EL (cell line): ENCODE results near the gene PRUNE1.
A peak's percentile ranks its signal among the peaks of the same experiment; 100 is the strongest.

Source experiments
- DNase-seq: peaks from one replicate; pipeline ENCODE4 v3.0.0-alpha.2; 2016

Gene PRUNE1

DNA sequence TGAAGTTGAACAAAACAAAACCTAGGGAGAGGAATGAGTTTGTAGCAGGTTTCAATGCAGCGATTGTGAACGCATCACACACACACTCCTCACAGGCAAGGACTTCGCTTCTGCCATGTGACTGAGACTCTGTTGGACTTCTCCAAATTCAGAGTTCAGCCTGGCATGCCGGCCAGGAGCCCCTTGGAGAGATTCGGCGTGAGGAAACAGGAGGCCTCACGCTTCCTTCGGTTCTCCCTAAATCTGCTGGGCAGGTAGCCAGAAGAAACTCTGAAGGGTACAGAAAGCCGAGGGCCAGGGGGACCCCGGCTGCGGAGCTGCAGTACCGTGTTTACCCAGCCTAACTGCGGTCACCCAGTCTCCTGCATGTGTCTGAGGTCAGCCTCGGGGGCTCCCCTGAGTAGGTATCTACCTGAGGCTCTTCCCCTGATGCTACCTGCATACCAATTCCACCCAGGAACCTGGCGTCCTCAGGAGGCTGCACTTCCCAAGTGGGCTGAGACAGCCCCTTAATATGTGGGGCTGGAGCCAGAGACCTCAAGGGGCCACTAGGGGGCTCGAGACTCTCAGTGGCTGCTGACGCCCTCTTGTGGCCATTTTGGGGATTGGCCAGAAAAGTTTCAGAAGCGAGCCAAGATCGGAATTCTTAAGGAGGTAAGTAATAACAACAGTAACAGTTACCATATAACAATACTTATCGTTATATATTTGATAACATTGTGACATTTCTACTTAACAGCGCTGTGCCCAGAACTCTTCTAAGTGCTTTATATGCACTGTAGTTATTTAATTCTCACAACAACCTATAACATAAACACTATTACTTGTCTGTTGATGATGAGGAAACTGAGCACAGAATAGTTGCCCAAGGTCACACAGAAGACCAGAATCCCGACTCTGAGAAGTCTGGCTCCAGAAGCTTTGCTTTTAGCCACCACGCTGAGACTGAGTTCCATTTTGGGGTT lies 28.9 kb upstream of the PRUNE1 start:
- peak; percentile 89 for DNase-seq

DNA sequence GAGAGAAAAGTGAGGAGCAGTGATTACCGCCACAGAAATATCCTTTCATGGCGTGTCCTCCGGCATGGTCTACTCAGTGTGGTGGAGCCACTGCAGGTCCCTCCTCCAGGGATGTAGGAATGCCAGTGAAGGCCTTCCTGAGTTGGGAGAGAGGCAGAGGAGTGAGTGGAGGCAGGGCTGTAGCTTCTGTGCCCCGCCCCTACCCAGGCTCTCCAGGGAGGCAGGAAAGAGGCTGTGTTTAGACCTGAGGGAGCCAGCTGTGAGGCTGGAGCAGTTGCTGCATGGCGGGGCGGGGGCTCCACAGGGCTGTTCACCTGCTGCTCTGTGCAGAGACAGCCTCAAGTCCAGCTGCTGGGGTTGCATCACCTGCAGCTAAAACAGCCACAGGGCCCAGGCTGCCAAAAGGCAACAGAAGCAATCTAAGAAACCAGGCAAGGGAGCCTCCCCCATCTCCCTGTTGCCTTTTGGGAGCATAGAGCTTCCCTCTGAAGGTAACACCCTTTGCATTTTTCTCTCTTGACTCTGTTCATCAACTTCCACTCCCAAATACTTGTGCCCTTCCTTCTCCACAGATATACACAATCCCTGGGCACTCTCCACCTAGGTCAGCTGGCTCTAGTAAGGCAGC lies 27.0 kb upstream of the PRUNE1 start:
- peak; percentile 36 for DNase-seq

DNA sequence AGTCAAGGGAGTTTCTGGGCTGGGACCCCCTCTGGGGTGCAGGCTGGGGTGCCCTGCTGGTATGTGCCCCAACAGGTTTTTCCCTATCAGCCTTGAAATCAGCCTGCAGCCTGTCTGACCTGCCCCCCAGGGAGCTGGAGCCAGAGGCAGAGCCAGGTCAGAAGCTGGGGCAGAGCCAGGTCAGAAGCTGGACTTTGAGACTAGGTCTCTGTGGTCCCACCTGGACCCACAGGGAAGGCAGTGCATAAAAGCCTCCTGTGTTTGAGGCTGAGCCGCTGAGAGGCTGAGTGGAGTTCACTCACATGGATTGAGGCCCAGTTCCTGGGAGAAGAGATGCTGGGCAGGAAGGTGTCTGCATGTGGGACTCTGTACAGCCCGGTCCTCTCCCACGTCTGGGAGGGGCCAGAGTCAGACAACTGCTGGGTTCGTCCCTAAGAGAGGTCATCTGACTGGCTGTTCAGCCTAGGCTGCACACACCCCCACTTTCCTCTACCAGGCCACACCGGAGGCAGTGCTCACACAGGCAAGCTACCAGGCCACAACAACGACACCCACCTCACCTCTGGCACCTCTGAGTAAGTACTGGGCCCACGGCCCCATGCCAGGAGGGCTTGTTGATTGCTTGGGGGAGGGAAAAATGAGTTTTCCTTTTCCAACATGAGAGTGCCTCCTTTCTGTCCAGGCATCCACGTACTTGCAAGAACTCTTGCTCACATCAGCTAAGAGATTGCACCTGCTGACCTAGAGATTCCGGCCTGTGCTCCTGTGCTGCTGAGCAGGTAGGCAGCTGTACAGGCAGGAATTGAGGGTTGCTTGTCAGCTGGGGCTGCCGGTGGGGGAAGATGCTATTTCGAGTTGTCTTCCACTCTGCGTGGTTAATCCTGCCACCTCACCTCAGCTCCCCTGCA lies 26.2 kb upstream of the PRUNE1 start, which contains the start of gene ANXA9:
ANXA9 (plus strand) TSS at position 488 of the 908 bp plus-strand sequence. CDS start 814 bp downstream, outside the sequence.
- no peak for DNase-seq

DNA sequence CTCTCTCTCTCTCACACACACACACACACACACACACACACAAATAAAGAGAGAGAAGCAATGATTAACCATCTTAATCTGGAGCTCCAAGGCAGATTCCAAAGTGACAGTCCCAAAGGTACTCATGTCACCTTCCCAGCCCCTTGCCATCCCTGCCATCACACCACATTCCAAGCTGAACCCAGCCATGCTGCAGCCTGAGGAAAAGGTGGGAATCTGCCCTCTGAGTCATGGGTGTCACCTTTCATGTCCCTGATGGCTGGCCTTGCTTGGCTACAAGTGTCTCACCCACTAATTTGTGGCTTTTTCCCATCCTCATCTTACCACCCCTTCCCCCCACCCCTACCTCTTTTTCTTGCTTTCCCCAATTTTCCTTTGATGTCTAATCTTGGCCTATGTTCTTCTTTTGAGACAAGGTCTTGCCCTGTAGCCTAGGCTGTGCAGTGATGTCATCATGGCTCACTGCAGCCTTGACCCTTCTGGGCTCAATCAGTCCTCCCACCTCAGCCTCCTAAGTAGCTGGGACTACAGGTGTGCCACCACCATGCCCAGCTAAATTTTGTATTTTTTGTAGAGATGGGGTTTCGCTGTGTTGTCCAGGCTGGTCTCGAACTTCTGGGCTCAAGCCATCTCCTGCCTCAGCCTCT lies 22.9 kb upstream of the PRUNE1 start:
- no peak for DNase-seq

DNA sequence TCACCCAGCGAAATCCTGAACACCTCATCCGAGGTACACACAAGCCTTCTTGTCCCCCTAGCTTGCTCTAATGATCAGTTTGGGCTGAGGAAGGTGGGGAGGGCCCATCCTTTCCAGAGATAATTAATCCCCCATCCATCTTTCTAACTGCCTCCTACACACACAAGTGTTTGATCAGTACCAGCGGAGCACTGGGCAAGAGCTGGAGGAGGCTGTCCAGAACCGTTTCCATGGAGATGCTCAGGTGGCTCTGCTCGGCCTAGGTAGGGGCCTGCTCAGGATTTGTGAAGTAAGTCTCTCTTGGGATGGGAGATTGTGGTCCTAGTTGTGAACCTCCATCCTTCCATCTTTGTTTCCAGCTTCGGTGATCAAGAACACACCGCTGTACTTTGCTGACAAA lies 20.3 kb upstream of the PRUNE1 start:
- no peak for DNase-seq

DNA sequence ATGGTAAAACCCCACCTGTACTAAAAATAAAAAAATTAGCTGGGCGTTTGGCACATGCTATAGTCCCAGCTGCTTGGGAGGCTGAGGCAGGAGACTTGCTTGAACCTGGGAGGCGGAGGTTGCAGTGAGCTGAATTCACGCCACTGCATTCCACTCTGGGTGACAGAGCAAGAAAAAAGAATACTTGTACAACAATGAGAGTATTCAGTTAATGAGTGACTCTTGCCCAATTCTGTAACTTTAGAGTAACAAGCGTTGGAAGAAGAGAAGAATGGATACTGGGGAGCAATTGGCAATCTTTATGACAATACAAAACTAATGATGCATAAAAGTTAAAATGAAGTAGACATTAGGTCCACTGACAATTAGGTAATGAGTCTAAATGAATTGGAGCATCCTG lies 15.6 kb upstream of the PRUNE1 start:
- DNase-seq: no peak

DNA sequence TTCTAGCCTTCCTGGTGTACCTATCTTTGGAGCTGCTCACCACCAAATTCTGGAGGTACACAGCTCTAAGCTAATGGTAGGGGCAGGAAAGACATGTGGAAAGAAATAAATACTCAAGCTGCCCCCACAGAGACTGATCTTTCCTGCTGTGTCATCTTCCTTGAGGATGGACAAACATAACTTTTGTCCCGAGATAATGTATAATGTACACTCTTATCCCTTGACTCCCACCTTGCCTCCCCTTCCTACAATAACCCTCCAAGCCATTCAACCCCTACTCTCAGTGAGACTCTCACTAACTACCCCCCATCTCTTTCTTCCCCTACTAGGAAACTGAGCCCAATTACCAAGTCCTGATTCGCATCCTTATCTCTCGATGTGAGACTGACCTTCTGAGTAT lies 14.0 kb upstream of the PRUNE1 start:
- DNase-seq: no peak

DNA sequence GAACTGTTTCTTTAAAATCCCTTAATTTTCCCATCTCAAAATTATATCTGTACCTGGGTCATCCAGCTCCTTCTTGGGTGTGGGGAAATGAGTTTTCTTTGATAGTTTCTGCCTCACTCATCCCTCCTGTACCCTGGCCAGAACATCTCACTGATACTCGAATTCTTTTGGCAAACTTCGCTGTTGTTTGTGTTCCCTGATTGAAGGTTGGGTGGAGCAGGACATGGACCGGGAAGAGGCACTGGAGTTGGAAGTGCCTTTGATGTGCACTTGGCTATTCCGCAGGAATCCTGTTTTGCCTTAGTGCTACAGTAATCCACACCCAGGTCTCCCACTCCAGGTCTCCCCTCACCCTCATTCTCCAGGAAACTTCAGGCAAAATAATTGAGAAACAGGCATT lies 12.8 kb upstream of the PRUNE1 start:
- DNase-seq: no peak

DNA sequence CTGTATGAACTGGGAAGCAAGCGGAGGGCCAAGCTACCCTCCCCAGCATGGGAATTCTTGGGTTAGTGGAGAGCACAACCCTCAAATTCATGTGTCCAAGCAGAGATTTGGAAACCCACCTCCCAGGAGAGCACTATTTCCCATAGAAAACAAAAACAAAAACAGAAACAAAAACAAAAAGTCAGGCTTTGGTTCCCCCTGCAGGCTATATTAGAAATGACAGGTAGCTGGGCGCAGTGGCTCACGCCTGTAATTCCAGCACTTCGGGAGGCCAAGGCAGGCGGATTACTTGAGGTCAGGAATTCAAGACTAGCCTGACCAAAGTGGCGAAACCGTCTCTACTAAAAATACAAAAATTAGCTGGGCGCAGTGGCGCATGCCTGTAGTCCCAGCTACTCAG lies 12.4 kb upstream of the PRUNE1 start:
- peak; percentile 41 for DNase-seq

DNA sequence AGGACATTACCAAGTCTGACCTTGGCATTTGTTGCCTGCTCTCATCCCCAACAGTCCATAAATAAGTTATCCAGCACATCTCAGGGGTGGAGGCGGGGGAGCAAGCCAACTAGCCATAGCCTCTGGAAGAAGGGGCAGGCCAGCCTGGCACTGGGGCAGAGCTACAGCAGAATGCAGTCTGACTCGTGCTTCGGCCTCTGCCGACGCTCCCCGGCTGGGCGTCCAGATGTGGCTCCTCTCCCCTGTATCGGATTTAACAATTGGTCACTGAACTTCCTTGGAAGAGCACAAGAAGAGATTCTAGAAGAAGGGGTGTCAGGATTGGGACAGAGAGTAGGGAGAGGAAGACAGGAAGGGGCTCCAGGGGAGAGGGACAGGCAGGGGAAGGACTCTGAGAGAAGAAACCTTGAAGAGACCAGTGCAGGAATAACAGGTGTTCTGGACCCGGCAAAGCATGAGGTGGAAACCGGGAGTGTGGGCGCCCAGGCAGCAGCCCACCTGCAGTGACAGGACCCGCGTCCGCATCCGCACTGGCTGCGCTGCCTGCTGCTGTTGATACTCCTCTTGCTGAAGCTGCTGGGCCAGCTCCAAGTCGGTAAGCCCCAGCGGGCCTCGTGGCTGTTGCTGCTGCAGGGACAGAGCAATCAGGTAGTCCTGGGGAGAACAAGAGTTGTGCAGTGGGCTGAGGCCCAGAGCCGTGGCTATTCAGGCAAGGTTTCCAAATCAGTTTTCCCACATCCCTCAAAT lies 10.9 kb upstream of the PRUNE1 start:
- no peak for DNase-seq

DNA sequence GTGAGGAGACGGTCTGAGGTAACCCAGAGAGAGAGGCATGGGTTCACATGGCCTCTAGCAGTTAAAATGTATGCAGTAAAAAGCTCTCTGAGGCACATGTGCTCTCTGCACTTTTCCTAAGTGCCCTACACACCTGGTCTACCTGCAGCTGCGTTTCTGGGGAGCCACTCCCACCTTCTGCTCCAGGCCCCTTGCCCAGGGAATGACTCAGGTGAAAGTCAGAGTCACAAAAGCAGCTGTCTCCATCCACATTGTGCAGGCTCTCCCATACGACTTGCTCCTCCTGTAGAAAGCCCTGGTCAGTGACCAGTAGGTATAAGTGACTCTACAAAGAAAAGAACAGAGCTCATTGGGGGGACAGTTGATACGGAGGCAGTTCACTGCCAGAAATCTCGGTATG lies 10.3 kb upstream of the PRUNE1 start:
- DNase-seq: no peak

DNA sequence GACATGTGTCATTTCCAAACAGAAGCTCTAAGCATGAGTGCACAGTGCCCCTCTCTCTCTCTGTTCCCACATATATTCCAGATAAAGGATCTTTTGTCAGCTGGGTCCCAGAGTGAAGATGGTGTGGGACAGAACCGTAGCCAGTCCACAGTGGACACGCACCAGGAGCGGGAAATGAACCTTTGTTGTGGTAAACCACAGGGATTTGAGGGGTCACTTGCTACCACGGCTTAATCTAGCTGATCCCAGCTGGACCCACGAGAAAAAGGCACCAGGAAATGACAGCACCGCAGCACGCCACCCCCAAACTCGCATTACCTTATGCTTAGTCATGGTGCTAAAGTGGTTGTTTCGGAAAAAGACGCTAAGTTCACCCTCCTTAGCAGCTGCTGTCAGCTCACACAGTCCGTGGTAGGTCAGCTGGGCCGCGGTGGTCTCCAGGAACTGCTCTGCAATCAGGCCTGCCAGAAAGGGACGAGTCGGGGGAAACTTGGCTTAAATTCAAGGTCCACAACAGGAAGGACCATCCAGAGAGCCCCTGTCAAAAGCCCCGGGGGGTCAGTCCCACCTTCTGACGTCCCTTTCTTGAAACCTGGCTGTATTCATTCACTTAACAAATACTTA lies 9.1 kb upstream of the PRUNE1 start:
- DNase-seq: peak; percentile 86

DNA sequence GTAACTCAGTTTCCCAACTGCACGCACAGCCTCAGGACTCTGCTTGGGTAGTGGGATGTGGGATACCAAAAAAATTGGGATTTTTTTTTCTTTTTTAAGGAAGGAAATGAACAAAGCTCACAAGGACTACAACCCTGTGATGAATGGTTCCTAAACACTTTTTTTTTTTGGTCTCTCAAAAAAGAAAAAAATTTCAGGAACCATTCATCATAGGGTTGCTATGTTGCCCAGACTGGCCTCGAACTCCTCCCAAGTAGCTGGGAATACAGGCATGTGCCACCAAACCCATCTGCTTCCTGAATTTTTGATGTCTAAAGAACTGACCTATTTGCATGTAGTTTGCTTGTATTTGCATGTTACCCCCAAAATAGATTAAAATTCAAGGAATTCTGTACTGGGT lies 8.3 kb upstream of the PRUNE1 start:
- no peak for DNase-seq

DNA sequence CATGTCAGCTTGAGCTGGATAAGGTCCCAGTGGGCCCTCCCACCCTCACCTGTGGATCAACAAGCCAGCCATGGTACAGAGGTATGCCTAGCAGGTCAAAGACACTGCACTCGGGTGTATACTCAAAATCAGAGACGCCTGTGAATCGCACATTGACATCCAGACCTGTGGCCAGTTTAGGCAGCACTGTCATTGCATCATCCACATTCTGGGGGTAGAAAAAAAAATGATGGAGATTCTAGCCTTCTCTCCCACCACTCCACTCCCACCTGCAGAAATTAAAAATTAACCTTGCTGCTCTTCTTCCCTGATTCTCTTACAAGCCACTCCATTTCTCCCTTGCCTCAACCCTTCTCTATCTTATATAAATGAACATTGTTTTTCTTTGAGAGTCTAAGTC lies 7.8 kb upstream of the PRUNE1 start:
- DNase-seq: no peak

DNA sequence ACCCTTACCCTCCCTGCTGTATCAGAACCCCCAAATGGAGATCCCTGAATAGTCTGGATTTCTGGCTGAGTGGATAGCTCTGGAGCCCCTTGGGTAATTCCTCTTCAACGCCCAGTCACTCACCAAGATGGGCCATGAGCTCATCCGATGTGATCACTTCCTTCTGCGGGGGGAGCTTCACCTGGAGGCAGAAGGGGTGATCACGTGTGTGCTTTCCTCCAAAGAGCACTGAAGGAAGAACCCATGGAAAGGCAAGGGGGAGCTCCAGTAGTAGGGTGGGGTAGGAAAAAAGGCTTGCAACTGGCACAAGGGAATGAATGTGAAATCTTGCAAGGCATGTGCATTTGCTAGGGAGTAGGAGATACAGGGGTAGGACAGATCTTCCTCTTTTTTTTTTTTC lies 6.6 kb upstream of the PRUNE1 start:
- no peak for DNase-seq

DNA sequence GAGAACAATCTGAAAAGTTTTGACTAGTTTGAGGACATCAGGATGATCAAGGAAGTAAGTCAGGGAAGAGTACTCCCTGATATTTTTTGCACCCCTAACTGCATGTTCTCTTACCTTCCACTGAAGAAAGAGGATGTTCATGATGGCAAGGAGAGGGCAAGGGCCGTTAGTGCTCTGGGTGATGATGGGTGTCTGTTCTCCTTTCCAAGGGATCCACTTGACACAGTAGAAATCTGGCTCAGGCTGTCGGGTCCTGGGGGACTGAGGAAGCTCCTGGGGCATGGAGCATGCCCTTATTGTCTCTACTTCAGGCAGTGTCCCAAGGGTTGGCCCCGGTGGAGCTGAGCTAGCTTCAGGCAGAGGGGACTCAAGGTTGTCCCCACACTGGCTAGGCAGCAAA lies 6.2 kb upstream of the PRUNE1 start:
- DNase-seq: no peak

DNA sequence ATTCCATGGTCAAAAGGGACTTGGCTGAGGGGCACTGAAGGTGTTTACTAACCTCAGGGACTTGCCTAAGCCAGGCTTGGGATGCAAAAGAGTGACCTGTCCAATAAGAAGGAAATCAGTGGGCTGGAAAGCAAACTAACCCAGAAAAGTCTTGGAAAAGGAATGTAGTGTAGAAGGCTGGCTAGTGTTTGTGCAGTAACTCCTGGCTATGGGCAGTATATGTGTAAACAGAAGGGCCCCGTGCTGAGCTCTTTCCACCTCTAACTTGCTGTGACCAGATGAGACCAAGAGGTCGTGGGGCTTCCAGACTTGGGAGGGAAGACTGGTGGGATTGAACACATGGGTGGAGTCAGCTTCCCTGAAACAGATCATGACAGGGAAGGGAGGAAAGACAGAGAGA lies 5.6 kb upstream of the PRUNE1 start:
- DNase-seq: no peak

DNA sequence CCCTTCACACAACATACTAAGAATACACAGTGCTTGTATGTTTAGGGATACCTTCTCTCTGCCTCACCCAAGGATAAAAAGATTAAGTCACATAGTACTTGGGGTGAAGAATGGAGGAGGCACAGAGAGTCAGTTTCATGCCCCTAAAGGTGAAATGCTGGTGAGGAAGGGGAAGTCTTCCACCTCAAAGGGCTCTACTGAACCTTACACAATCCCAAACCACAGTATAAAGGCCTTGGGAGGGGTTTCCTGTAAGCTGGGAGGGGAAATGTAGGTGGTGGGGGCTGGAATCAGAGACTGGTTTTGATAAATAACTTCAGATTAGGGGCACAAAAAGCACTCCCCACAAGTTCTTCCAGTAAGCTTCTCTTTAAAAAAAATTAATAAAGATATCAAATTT lies 5.1 kb upstream of the PRUNE1 start:
- no peak for DNase-seq

DNA sequence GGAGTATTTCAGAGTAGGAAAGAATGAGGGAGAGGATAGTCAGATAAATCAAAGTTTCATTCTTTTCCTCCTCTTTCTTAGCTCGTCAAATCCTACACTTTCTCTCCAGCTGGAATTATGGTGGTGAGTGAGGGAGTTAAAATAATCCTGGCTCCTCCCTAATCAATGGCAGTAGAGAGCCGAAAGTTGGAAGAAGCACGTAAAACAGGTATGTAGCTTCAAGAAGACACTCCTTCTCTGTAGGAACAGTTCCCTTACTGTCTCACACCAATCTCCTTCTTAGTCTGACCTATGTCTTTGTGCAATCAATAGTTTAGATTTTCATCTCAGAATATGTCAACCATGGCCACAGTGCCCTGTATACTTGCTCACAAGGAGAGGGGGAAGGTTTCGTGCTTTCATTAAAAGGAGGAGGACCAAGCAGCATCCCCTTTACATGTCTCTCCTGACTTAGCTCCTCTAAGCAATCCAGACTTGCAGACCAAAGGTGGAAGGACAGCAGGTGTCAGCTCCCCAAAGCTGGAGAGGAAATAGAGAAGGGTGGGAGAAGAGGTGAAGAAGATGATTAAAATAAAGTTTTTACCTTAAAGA lies 2.4 kb upstream of the PRUNE1 start:
- DNase-seq: no peak

DNA sequence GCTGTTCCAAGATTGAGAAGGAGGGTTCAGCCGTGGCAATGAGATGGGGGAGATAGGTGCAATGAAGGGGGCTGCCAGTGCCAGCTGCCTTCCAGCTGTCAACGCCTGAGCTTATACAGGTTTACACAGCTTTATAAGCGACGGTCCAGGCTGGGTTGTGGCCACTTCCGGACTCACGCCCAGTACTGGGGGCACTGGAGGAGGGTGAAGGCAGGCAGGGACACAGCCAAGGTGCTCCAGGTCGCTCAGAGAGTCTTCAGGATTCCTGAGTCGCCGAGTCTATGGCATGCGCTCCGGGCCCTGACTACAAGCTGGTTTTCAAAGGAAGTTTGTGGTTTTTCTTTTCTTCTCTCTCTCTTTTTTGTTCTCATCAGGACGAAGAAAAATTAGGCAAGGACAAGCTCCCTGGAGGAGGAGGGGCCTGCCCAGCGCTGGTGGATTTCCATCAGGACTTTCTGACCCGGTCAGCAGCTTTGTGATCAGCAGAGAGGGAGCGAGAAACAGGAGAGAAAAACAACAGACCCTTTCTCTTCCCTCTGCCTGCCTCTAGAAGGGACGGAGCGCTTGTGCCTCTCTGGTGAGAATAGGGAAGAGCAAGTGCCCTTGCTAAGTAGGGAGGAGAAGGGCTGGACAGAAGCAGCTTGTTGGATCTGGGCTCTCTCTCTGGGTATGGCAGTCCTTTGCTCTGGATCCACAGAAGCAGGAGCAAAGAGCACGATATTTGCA lies 1.8 kb upstream of the PRUNE1 start, which contains the start of gene MINDY1:
MINDY1 (minus strand) TSS at position 576 of the 726 bp plus-strand sequence. CDS start 4,285 bp downstream, outside the sequence.
- peak; percentile 85 for DNase-seq
